HepG2 (cell line): ENCODE measurements around the gene RAB20. TPM values are rescaled to one million over a fixed set of nuclear protein-coding genes. Genes with fewer than 3 reads are reported as not detected.

Experiments used
- ATAC-seq: fragments of 200-7000 bp; cut with Tn5 transposase; 3 replicates; pipeline ENCODE4 v1.9.1; 2020; ENCODE audit warnings: mild to moderate bottlenecking, moderate library complexity
- BruUV-seq: library from RNA; stranded (reverse); fragments of 400-500 nt; replicated peaks from 2 replicates; lab custom pipeline; 2021; lab: Mats Ljungman, UMichigan
- CTCF ChIA-PET: fragments of 300-600 bp; formaldehyde crosslinking; extraction: SDS; loops from one replicate; lab custom pipeline; 2021; ENCODE audit warnings: low total read pairs, inconsistent platforms, low intra/inter-chr PET ratio; lab: Yijun Ruan, JAX
- POLR2A ChIA-PET: fragments of 350-600 bp; sonication (Branson Sonifier 250); formaldehyde crosslinking; loops from one replicate; lab custom pipeline; 2020; ENCODE audit warnings: antibody characterized with exemption, inconsistent platforms; lab: Yijun Ruan, JAX
- DNase-seq: peaks from one replicate; pipeline ENCODE4 v3.0.0-alpha.2; 2015; ENCODE audit warnings: low spot score
- FAIRE-seq: peaks from 3 replicates; lab custom pipeline; 2011; peaks lifted over from hg19 to GRCh38; lab: Jason Lieb, UNC
- H2AFZ ChIP-seq: one replicate; pipeline ENCODE4 v1.6.1; 2011; ENCODE audit warnings: low read length, inconsistent platforms
- H3K27ac ChIP-seq: fragments of 300-600 bp; 3 replicates; pipeline ENCODE4 v1.8.0; 2011; ENCODE audit warnings: mixed run types, mild to moderate bottlenecking, mixed read lengths, low read length, inconsistent platforms; ENCODE audit not compliant: insufficient read depth; ENCODE audit errors: extremely low read length
- H3K27me3 ChIP-seq, 2 experiments: fragments of 200-600 bp in 1 of 2; 2 replicates in 1 of 2; 3 replicates in 1 of 2; pipeline versions ENCODE4 v1.6.0 to v1.8.0; 2011; ENCODE audit warnings: low read length in 2 of 2, mild to moderate bottlenecking in 2 of 2, moderate library complexity in 2 of 2, inconsistent platforms in 1 of 2; ENCODE audit not compliant: insufficient read depth in 2 of 2, control insufficient read depth in 1 of 2
- H3K36me3 ChIP-seq, 2 experiments: fragments of 200-600 bp in 1 of 2; replicated peaks in 1 of 2; 2 replicates in 1 of 2; 3 replicates in 1 of 2; pipeline versions ENCODE4 v1.5.1 to v1.8.0; 2011; ENCODE audit warnings: low read length in 2 of 2, inconsistent platforms in 1 of 2; ENCODE audit not compliant: insufficient read depth in 2 of 2, control insufficient read depth in 1 of 2
- H3K4me1 ChIP-seq: 2 replicates; pipeline ENCODE4 v1.5.1; 2012; ENCODE audit warnings: low read length, inconsistent platforms; ENCODE audit not compliant: insufficient read depth
- H3K4me2 ChIP-seq: 2 replicates; pipeline ENCODE4 v1.6.0; 2011; ENCODE audit warnings: low read depth, low read length, inconsistent platforms
- H3K4me3 ChIP-seq, 3 experiments: fragments of 200-600 bp in 1 of 3; sonication (generic), shearing (Covaris generic) in 1 of 3; replicated peaks in 1 of 3; 2 replicates each; pipeline ENCODE4 v1.5.1; 2011 to 2016; ENCODE audit warnings: low read length in 3 of 3, inconsistent platforms in 2 of 3, low read depth in 2 of 3, mild to moderate bottlenecking in 2 of 3, control low read depth in 1 of 3, mixed read lengths in 1 of 3; ENCODE audit not compliant: insufficient read depth in 1 of 3
- H3K79me2 ChIP-seq: one replicate; pipeline ENCODE4 v1.6.1; 2011; ENCODE audit warnings: low read length, inconsistent platforms; ENCODE audit not compliant: insufficient read depth
- H3K9ac ChIP-seq: 2 replicates; pipeline ENCODE4 v1.6.0; 2011; ENCODE audit warnings: mild to moderate bottlenecking, low read depth, low read length, inconsistent platforms; ENCODE audit not compliant: insufficient read depth
- H3K9me3 ChIP-seq: 2 replicates; pipeline ENCODE4 v1.5.1; 2012; ENCODE audit warnings: mild to moderate bottlenecking, low read length
- H4K20me1 ChIP-seq: 2 replicates; pipeline ENCODE4 v1.6.0; 2011; ENCODE audit warnings: inconsistent platforms, mild to moderate bottlenecking, low read length, moderate library complexity; ENCODE audit not compliant: insufficient read depth
- AGO2 ChIP-seq: fragments of 200-400 bp; formaldehyde crosslinking; optimal IDR thresholded peaks from 2 replicates; pipeline ENCODE3; 2017; ENCODE audit warnings: mild to moderate bottlenecking, low read depth, low read length, moderate library complexity
- HNRNPLL ChIP-seq: fragments of 200-400 bp; formaldehyde crosslinking; IDR thresholded peaks from 2 replicates; pipeline ENCODE4 v1.6.1; 2017; ENCODE audit warnings: mild to moderate bottlenecking, low read depth, low read length; ENCODE audit not compliant: poor library complexity, severe bottlenecking
- NFE2L1 ChIP-seq: sonication (generic); formaldehyde crosslinking; IDR thresholded peaks from 2 replicates; pipeline ENCODE4 v1.4.0; 2020; ENCODE audit warnings: missing genetic modification reagents, mild to moderate bottlenecking, borderline replicate concordance
- SNAPC2 ChIP-seq: sonication (generic); formaldehyde crosslinking; IDR thresholded peaks from 2 replicates; pipeline ENCODE4 v1.8.1; 2022; ENCODE audit warnings: mild to moderate bottlenecking, missing genetic modification reagents
- TARDBP ChIP-seq: sonication (generic); formaldehyde crosslinking; IDR thresholded peaks from 2 replicates; pipeline ENCODE4 v1.8.0; 2022; ENCODE audit warnings: mild to moderate bottlenecking, missing genetic modification reagents
- WGBS: methylation state at CpG from one replicate; pipeline ENCODE4 v1.1.6; 2017; ENCODE audit warnings: low lambda C conversion rate; 5-methylcytosine and 5-hydroxymethylcytosine counted together
- in situ Hi-C: cut with HindIII; loops from 2 replicates; pipeline ENCODE4 v1.10.0; 2017; ENCODE audit warnings: low pct_unique_long_range_greater_than_20kb; ENCODE audit not compliant: extremely low pct_ligation_motif_present
- intact Hi-C: fragments of 100-400 bp; cut with micrococcal nuclease; formaldehyde crosslinking; loops from one replicate; pipeline ENCODE4 v1.10.0; 2022; ENCODE audit not compliant: unreplicated experiment
- polyA plus RNA-seq, 8 experiments: library from polyadenylated mRNA; depleted of rRNA in 3 of 8; stranded (reverse) in 7 of 8; unstranded in 1 of 8; fragments of >200 nt; fragmentation: Illumina TruSeq in 4 of 8; extraction: Trizol in 4 of 8; gene quantifications; 2 replicates each; pipeline versions ENCODE4 v1.2.1 to v1.2.3, GENCODE V29; 2011 to 2016; ENCODE audit warnings: low read depth in 4 of 8, missing spikeins in 1 of 8, mixed read lengths in 1 of 8; ENCODE audit not compliant: insufficient read depth in 1 of 8
- total RNA-seq, 5 experiments: library from RNA; depleted of rRNA; stranded (reverse); fragments of >200 nt; fragmentation: Illumina TruSeq; extraction: Trizol; gene quantifications; 2 replicates each; pipeline ENCODE4 v1.2.3, GENCODE V29; 2016; ENCODE audit warnings: low read depth in 1 of 5

Gene RAB20
- total and polyA plus RNA-seq, 2 of the 13 experiments (the other 11 are each of a cell fraction or from before 2014, with no cell fraction given), result 15.6 to 30.5 TPM

- in situ Hi-C loops (no loop called here), intact Hi-C loops (no loop called here)
- CTCF ChIA-PET, result no interaction called here
- DNase-seq, result no peak
- no peak for FAIRE-seq
- Histone ChIP-seq H3K27me3 (no peaks in the 10 kb centered on the region), H3K27ac (no peak overlapping the region), H3K9ac (no peak overlapping the region), H2AFZ (no peak overlapping the region), H3K4me2 (no peak overlapping the region), H3K9me3 (no peaks in the 10 kb centered on the region), H4K20me1 (peaks cover 4% of the 10 kb centered on the region), H3K4me3 (no peak overlapping the region), H3K79me2 (no peaks in the 10 kb centered on the region), H3K36me3 (peaks cover 8 to 31% of the 10 kb centered on the region in 2 experiments), H3K4me1 (peaks cover 7% of the 10 kb centered on the region; the same call in 1 of the 2 replicates)
- POLR2A ChIA-PET, result interaction anchor here (1.2 kb wide), 1 partner anchor 8 kb away, joined by 3 read pairs; no protein-coding TSS in a partner anchor
- BruUV-seq, result no TSS peak
- 100% methylated on average over 3 of the region's 7 CpGs for WGBS
- ATAC-seq, result no peak
- TF ChIP-seq NFE2L1 (CRISPR knock-in tag) (no peak), SNAPC2 (CRISPR knock-in tag) (no peak)
Observed at GRCh38 chr13:110519506-110519905, 42.0 kb downstream of the RAB20 start.

GRCh38 chr13:110519046-110519445 is 42.5 kb downstream of the RAB20 start:
- BruUV-seq, result no TSS peak
- H4K20me1 ChIP-seq, result peaks cover 4% of the 10 kb centered on the region
- DNase-seq (no peak), FAIRE-seq (no peak), ATAC-seq (no peak; the same call in 2 of the 3 replicates)
- H3K27me3 ChIP-seq, result no peaks in the 10 kb centered on the region
- H2AFZ ChIP-seq, result no peak overlapping the region
- no peak overlapping the region for H3K4me2 ChIP-seq
- ChIA-PET POLR2A (interaction anchor here (1.2 kb wide), 1 partner anchor 8 kb away, joined by 3 read pairs; no protein-coding TSS in a partner anchor), CTCF (no interaction called here)
- H3K4me3 ChIP-seq, result no peak overlapping the region
- peaks cover 7% of the 10 kb centered on the region; the same call in 1 of the 2 replicates for H3K4me1 ChIP-seq
- no peaks in the 10 kb centered on the region for H3K9me3 ChIP-seq
- no peak overlapping the region for H3K9ac ChIP-seq
- intact Hi-C loops (no loop called here), in situ Hi-C loops (no loop called here)
- TF ChIP-seq AGO2 (peak; percentile 23), TARDBP (CRISPR knock-in tag) (no peak), HNRNPLL (peak; percentile 12)
- H3K79me2 ChIP-seq, result no peaks in the 10 kb centered on the region
- 100% methylated on average over 5 of the region's 16 CpGs for WGBS
- H3K36me3 ChIP-seq, result peaks cover 8 to 31% of the 10 kb centered on the region in 2 experiments
- no peak overlapping the region for H3K27ac ChIP-seq
